NCI-H82 treated with DMSO at 0.1 percent for 48 hours (cell line): ENCODE measurements around the gene ZNF266.

ENCODE experiments used
- DNase-seq: peaks from one replicate; lab custom pipeline; 2025; ENCODE audit not compliant: unreplicated experiment; lab: John Stamatoyannopoulos, UW

The ZNF266 gene

GRCh38 chr19:9435279-9436268 is at the start of gene ZNF266:
Gene ZNF266, minus strand, starts transcription at chr19:9435573. Its CDS starts 15,484 bp downstream, at chr19:9420089.
- peak; percentile 28 for DNase-seq

GRCh38 chr19:9485140-9485539 is 49.8 kb upstream of the ZNF266 start:
- no peak for DNase-seq

GRCh38 chr19:9474975-9475374 is 39.6 kb upstream of the ZNF266 start:
- no peak for DNase-seq

- no peak for DNase-seq
These were observed 31.8 kb upstream of the ZNF266 start for GRCh38 chr19:9467161-9467560.

- no peak for DNase-seq
These were observed 26.6 kb upstream of the ZNF266 start for GRCh38 chr19:9461938-9462337.

DNA sequence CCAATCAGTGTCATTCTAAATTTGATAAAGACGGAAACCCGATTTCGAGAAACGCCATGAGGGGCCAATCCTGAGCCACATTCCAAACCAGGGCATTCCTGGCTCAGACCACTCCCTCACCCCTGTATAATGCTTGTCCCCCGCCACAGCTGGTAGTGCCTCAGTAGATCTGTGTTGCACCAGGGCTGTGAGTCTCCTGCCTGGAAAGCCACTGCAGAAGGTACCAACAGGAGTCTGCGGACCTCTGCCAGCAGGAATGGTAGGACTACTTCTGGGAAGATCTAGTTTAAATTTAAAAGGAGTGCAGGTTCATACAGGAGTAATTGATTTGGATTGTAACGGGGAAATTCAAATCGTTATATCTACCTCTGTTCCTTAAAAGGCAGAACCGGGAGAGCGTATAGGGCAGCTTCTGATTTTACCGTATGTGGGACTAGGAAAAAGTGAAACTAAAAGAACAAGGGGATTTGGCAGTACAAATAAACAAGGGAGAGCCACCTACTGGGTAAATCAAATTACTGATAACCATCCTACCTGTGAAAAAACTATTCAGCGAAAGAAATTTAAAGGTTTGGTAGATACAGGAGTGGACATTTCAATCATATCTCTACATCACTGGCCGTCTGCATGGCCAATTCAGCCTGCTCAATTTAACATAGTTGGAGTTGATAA is 20.8 kb upstream of the ZNF266 start:
- DNase-seq, result no peak

- DNase-seq, result no peak
These were observed 18.6 kb upstream of the ZNF266 start for GRCh38 chr19:9453953-9454352.

- no peak for DNase-seq
These were observed 9.7 kb upstream of the ZNF266 start for GRCh38 chr19:9445037-9445436.

DNA sequence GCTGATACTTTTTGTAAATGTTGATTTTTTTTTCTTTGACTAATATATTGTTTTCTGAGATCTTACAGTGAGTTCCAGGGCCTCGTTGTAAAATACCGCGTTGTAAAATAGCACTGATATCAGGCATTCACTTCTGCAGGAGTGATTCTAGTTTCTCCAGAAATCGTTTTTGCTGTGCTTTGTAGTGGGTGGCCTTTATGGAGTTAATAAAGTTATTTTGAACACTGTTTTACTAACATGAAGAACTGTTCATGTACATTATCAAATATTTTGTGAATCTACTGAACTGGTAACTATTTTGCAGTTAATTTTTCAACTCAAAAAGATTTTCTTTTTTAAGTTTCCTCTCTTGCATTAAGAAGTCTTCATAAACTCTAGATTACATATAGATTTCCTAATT is 985 bp upstream of the ZNF266 start:
- DNase-seq, result no peak

DNA sequence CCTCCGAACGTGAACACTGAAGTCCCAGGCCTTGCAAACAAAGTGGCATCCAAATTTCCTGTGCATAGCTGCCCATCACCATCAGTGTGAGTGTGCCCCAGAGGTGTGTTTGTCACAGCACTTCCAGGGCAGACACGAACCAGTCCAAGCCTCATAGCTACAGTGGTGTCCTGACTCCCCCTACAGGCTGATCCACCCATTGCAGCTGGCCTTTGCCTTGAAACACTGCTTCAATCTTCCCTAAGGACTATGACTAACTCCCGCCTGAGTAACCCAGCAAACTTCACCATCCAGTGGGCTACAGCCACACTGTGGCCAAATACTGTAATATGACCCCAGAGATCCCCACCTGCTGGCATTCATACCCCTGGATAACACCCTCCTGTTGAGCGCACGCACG is 3.9 kb downstream of the ZNF266 start:
- no peak for DNase-seq

DNA sequence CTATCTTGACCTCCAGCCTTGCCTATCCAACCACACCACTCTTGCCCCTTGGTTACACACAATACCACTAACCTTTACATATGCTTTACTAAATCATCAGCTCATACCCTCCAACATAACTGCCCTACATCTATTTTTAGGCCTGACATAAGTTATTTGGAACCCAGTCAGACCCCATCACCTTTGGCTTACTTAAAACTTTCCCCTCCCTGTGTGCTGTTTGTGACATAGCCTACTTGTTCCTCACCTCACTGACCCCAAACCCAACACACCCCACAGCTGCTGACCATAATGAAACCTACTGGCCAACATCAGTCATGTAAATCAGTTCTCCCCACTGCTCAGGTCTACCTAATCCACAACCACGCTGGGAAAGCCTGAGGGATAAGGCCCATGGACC is 4.9 kb downstream of the ZNF266 start:
- DNase-seq, result no peak

GRCh38 chr19:9427941-9428340 is 7.4 kb downstream of the ZNF266 start:
- no peak for DNase-seq

- no peak for DNase-seq
These were observed 22.0 kb downstream of the ZNF266 start for GRCh38 chr19:9413240-9413954.

DNA sequence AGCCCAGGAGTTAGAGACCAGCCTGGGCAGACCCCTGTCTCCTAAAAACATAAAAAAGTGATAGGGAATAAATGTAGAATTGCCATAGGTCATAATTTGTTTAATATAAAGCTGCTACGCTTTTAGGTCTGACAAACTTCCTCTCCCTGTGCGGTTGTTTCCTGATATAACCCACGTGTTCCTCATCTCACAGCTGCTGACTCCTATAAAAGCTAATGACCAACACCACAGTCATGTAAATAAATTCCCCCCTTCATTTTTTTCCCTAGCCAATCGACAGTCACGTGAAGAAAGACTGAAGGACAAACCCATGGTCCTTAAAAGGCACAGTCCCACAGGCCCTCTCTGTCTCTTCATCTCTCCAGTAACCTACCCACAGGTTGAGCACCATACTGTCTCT is 27.5 kb downstream of the ZNF266 start:
- no peak for DNase-seq

DNA sequence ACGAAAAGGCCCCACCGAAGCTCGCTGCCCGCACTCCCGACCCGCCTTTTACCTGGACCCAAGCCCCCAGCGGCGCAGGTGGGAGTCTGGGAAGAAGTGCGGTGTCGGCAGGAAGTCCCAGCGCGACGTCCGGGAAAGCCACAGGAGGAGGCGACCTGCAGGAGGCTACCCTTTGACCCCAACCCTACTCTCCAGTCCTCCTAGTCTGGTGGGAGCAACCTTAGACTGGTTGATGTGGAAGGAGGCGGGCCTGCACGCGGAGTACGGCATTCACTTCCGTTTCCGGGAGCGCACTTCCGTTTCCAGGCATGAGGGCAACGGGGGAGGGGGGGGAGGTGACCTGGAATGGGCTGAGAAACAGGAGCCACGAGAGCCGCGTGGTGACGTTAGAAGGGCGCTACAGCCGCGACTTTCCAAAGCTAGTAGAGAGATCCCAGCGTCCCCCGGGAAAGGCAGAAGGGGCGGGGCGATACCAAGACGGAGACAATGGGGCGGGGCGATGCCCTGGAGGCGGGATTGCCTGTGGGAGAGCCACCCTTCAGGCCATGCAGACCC is 28.5 kb downstream of the ZNF266 start:
- peak; percentile 44 for DNase-seq

GRCh38 chr19:9381361-9381785 is 54.0 kb downstream of the ZNF266 start:
- no peak for DNase-seq

DNA sequence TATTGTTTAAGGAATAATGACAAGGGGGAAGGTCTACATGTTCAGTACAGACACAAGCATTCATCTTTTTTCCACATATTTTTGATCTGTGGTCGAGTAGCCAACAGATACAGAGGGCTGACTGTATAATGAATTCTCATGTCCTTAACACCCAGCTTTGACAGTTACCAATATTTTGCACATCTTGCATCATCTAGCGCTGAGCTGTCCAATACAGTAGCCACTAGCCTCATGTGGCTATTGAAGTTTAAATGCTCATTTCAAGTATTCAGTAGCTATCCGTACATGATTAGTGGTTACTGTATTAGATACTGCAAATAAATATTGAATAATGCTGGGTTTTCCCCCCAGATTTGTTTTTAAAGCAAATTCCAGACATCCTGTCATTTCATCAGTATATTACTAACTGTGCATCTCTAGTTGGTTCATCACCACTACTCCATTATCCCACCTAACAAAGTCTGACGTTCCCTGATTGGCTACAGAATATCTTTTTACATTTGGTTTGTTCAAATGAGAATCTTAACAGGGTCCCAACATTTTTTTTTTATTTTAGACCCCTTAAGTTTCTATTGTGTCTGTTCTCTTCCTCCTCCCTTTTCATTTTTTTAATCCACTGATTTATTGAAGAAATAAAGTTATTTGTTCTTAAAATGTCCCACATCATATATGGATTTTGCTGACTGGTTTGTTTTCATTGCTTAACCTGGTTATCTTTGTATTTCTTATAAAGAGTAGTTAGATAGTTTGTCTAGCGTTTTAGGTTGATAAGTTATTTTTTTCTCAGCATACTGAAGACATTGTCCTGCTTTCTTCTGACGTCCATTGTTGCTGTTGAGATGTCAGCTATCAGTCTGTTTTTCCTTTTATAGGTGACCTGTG is 64.4 kb downstream of the ZNF266 start:
- DNase-seq, result no peak

DNA sequence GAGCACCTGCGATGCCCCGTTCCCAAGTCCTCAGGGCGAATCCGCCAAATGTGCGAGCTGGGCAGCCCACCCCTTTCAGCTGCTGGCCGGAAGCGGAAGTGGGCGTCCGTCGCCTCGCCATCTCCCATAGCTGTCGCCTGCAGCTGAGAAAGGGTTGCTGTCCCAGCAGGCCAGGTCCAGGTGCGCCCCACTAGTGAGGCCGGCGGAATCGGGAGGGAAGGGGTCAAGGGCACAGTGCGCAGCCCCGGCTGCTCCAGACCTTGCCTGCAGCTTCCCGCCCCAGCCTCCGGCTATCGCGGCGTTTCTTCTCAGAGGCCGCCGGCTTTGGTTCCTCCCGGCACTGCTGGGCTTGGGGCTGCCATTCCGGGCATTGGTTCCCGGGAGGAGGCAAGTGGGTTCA is 72.5 kb downstream of the ZNF266 start, which contains the start of gene ZNF177:
Gene ZNF177 (plus strand): TSS at position 109 of the 400 bp plus-strand sequence. CDS start 15,299 bp downstream, outside the sequence.
- DNase-seq, result peak; percentile 3
